OCI-LY1 (cell line): ENCODE measurements around the gene MAP7D3.

Experiments
- CTCF ChIP-seq: fragments of 200-600 bp; sonication (generic), shearing (Covaris generic); IDR thresholded peaks from 2 replicates; pipeline ENCODE4 v1.5.1; 2017; ENCODE audit warnings: mild to moderate bottlenecking, antibody characterized with exemption, low read length, moderate library complexity, mixed read lengths
- EZH2 ChIP-seq: fragments of 200-600 bp; sonication (generic), shearing (Covaris generic); IDR thresholded peaks from 2 replicates; pipeline ENCODE4 v1.8.0; 2017; ENCODE audit warnings: borderline replicate concordance, mixed run types, mild to moderate bottlenecking, antibody characterized with exemption, low read length, moderate library complexity, mixed read lengths

GRCh38 chrX:136186023-136186413 lies 65.2 kb downstream of the MAP7D3 start:
- no peak for TF ChIP-seq CTCF
- no peak for TF ChIP-seq EZH2
